Loucy (cell line): ENCODE measurements around the gene CEP85L.

ENCODE experiments used
- CTCF ChIP-seq: fragments of 200-600 bp; sonication (generic); conservative IDR thresholded peaks from 2 replicates; pipeline ENCODE4 v1.5.1; 2014; ENCODE audit warnings: mild to moderate bottlenecking, antibody characterized with exemption, low read length
- EZH2phosphoT487 ChIP-seq: fragments of 200-600 bp; IDR thresholded peaks from 2 replicates; pipeline ENCODE4 v1.6.1; 2018; ENCODE audit warnings: antibody characterized with exemption, mild to moderate bottlenecking, moderate library complexity, borderline replicate concordance

- TF ChIP-seq CTCF (no peak), EZH2phosphoT487 (no peak)
These were observed 66.5 kb downstream of the CEP85L start for GRCh38 chr6:118584911-118585310.
